Activated CD4-positive, alpha-beta T cell treated with anti-CD3 and anti-CD28 coated beads for 36 hours (primary cell): ENCODE results near the gene HOXD9. TPM values are rescaled to one million over a fixed set of nuclear protein-coding genes. Genes with fewer than 3 reads are reported as not detected.
A peak's percentile ranks its signal among the peaks of the same experiment; 100 is the strongest.

ENCODE experiments used
- ATAC-seq: fragments of 200-7000 bp; cut with Tn5 transposase; one replicate; pipeline ENCODE4 v1.10.0; 2021; ENCODE audit warnings: mild to moderate bottlenecking, moderate library complexity
- CTCF ChIA-PET: fragments of 350-600 bp; sonication (Branson Sonifier 250); formaldehyde crosslinking; loops from one replicate; lab custom pipeline; 2021; ENCODE audit warnings: antibody characterized with exemption; lab: Charles Lee
- POLR2A ChIA-PET: fragments of 350-600 bp; sonication (Branson Sonifier 250); formaldehyde crosslinking; loops from one replicate; lab custom pipeline; 2021; ENCODE audit warnings: antibody characterized with exemption, inconsistent platforms; lab: Charles Lee
- DNase-seq: peaks from one replicate; pipeline ENCODE4 v3.0.0-alpha.2; 2020
- H3K27ac Mint-ChIP-seq: one replicate; pipeline ENCODE4 v1.8.0; 2021; ENCODE audit warnings: mixed read lengths
- H3K27me3 Mint-ChIP-seq: one replicate; pipeline ENCODE4 v1.8.0; 2021; ENCODE audit warnings: mixed read lengths
- H3K36me3 Mint-ChIP-seq: one replicate; pipeline ENCODE4 v1.8.0; 2021; ENCODE audit warnings: low read depth, mixed read lengths
- H3K4me1 Mint-ChIP-seq: one replicate; pipeline ENCODE4 v1.8.0; 2021; ENCODE audit warnings: mixed read lengths
- H3K4me3 Mint-ChIP-seq: one replicate; pipeline ENCODE4 v1.8.0; 2021; ENCODE audit warnings: mild to moderate bottlenecking, moderate library complexity, mixed read lengths
- H3K9me3 Mint-ChIP-seq: one replicate; pipeline ENCODE4 v1.8.0; 2021; ENCODE audit warnings: low read depth, mixed read lengths
- intact Hi-C, 2 experiments: fragments of 100-400 bp; cut with DNase I in 1 of 2; cut with micrococcal nuclease in 1 of 2; formaldehyde crosslinking; loops; one replicate each; pipeline versions ENCODE4 v1.14.2 to v1.15.1; 2022 to 2024; cut with DNase I, micrococcal nuclease
- total RNA-seq, 2 experiments: library from RNA; stranded (reverse); gene quantifications; one replicate each; pipeline ENCODE4 v1.2.3, GENCODE V29; 2021

HOXD9 gene
- total RNA-seq, 2 experiments from 2014 or later, result not detected

- ChIA-PET POLR2A (no interaction called here), CTCF (interaction anchor here (0.6 to 2.8 kb wide), 12 partner anchors 8 to 1097 kb away, joined by 3 to 12 read pairs (median 3); no protein-coding TSS in a partner anchor)
- ATAC-seq, result no peak
- intact Hi-C loops, result loop anchor here (2.0 to 10.0 kb wide), 4 partner anchors 15 to 1787 kb away; partner anchors contain the start of genes EVX2 (in 2 of the 2), HOXD11 (in 1 of the 2) and SP9 (in 1 of the 2)
- peaks cover 4% of the 10 kb centered on the region for H3K9me3 Mint-ChIP-seq
- H3K4me1 Mint-ChIP-seq, result peaks cover 7% of the 10 kb centered on the region
- H3K4me3 Mint-ChIP-seq, result no peak overlapping the region
- H3K27ac Mint-ChIP-seq, result no peak overlapping the region
- no peaks in the 10 kb centered on the region for H3K36me3 Mint-ChIP-seq
- H3K27me3 Mint-ChIP-seq, result peaks cover 72% of the 10 kb centered on the region
- no peak for DNase-seq
Measured at GRCh38 chr2:176121190-176122051, 1.1 kb upstream of the HOXD9 start.

- intact Hi-C loops, result loop anchor here (2.0 to 10.0 kb wide), 4 partner anchors 15 to 1787 kb away; partner anchors contain the start of genes EVX2 (in 2 of the 2), HOXD11 (in 1 of the 2) and SP9 (in 1 of the 2)
- DNase-seq, result no peak
- Mint-ChIP-seq H3K36me3 (no peaks in the 10 kb centered on the region), H3K27me3 (peaks cover 70% of the 10 kb centered on the region), H3K4me1 (peaks cover 7% of the 10 kb centered on the region), H3K4me3 (peak overlapping the region; percentile 52), H3K27ac (no peak overlapping the region), H3K9me3 (peaks cover 3% of the 10 kb centered on the region)
- ChIA-PET CTCF (interaction anchor here (0.7 to 2.8 kb wide), 7 partner anchors 9 to 530 kb away, joined by 3 to 12 read pairs (median 3); no protein-coding TSS in a partner anchor), POLR2A (interaction anchor here (0.7 kb wide), 1 partner anchor 49 kb away, joined by 3 read pairs; no protein-coding TSS in a partner anchor)
- peak; percentile 26 for ATAC-seq
Measured at GRCh38 chr2:176122052-176122682, 352 bp upstream of the HOXD9 start.

GRCh38 chr2:176123411-176124109, 1.0 kb downstream of the HOXD9 start:
- ATAC-seq (no peak), DNase-seq (peak; percentile 9)
- intact Hi-C loops, result loop anchor here (2.0 to 10.0 kb wide), 4 partner anchors 17 to 1789 kb away; partner anchors contain the start of genes EVX2 (in 2 of the 2), HOXD11 (in 1 of the 2) and SP9 (in 1 of the 2)
- H3K27ac Mint-ChIP-seq, result no peak overlapping the region
- H3K4me1 Mint-ChIP-seq, result peaks cover 20% of the 10 kb centered on the region
- no peak overlapping the region for H3K4me3 Mint-ChIP-seq
- no peaks in the 10 kb centered on the region for H3K36me3 Mint-ChIP-seq
- peaks cover 73% of the 10 kb centered on the region for H3K27me3 Mint-ChIP-seq
- peaks cover 3% of the 10 kb centered on the region for H3K9me3 Mint-ChIP-seq
- POLR2A ChIA-PET, result no interaction called here
- CTCF ChIA-PET, result interaction anchor here (0.6 kb wide), 1 partner anchor 526 kb away, joined by 3 read pairs; no protein-coding TSS in a partner anchor

DNA sequence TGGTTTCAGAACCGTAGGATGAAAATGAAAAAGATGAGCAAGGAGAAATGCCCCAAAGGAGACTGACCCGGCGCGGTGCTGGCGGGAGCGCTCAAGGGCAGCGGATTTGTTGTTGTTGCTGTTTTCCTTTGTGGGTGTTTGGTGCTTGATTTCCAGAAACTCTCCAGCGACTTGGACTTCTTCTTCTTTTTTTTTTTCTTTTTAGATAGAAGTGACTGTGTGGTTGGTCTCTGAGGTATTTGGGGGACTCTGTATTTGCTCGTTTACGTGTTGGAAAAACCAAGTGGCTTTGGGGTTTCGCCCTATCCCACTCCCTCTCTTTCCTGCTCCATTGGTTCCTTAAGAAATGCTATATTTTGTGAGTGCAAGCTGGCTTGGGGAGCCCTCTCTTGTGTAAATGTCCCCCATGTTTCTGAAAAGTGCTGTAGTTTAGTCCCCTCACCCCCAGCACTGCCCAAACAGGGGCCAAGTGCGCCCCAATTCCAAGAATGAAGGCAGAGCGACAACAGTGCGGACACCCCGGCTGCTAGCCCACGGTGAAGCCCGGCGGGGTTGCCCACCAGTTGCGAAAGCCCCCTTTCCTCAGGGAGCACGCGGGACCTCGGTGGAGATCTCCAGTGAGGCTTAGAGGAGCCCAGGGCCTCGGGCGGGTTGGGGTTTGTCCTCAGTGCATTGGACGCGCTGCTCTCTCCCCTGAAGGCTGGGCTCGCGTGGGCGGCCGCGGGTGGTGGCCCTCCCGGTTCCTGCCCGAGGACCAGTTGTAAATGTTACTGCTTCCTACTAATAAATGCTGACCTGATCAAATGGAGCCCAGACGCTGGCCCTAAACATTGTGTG, 1.8 kb downstream of the HOXD9 start:
- peaks cover 22% of the 10 kb centered on the region for H3K4me1 Mint-ChIP-seq
- H3K27me3 Mint-ChIP-seq, result peaks cover 72% of the 10 kb centered on the region
- ChIA-PET POLR2A (no interaction called here), CTCF (interaction anchor here (0.6 kb wide), 1 partner anchor 526 kb away, joined by 3 read pairs; no protein-coding TSS in a partner anchor)
- no peak overlapping the region for H3K27ac Mint-ChIP-seq
- no peaks in the 10 kb centered on the region for H3K36me3 Mint-ChIP-seq
- H3K9me3 Mint-ChIP-seq, result no peaks in the 10 kb centered on the region
- no peak for ATAC-seq
- H3K4me3 Mint-ChIP-seq, result no peak overlapping the region
- intact Hi-C loops, result loop anchor here (5.0 to 10.0 kb wide), 2 partner anchors 42 to 1790 kb away; partner anchors contain the start of genes EVX2 (in 1 of the 2) and SP9 (in 1 of the 2)
- no peak for DNase-seq

DNA sequence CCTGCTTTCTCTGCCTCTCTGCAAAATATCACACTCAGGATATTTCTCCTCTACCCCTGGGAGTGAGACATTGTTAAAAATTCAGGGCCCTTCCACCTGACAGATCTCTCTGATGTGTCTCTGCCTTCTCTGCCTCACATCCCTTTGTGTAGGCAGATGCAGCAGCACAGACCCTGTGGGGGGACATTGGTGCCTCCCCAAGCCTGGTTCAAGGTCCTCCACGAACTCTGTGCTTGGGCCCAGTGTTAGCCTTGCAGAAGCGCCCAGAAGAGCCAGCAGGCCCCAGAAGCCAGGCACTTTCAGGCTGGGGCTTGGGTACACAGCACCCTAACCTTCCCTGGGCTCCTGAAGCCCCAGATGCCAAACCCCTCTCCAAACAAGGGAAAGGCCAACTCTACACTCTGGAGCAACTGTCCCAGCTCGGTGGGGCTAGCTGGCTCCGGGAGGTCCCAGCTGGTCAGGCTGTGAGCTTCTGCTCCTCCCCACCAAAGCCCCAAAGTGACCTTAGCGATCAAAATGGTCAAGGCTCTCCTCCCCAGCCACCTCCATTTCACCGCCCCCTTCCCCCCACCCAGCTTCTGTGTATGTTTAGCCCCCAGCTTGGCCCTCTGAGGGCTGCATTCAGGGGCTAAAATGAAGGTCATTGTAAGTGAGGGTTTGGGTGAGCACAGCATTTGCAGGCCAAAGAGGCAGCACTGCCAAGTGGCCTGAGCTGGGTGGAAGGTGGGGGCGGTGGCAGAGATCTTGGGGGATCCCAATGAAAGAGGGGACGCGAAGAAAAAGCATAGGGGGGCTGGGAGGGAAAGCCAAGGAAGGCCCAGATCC, 2.6 kb downstream of the HOXD9 start:
- Mint-ChIP-seq H3K27me3 (peaks cover 65% of the 10 kb centered on the region), H3K9me3 (no peaks in the 10 kb centered on the region), H3K36me3 (no peaks in the 10 kb centered on the region), H3K4me3 (no peak overlapping the region), H3K27ac (no peak overlapping the region), H3K4me1 (peaks cover 22% of the 10 kb centered on the region)
- intact Hi-C loops, result loop anchor here (5.0 to 10.0 kb wide), 6 partner anchors 37 to 1790 kb away; partner anchors contain the start of genes EVX2 (in 1 of the 2) and SP9 (in 1 of the 2)
- ChIA-PET CTCF (interaction anchor here (1.1 to 4.2 kb wide), 8 partner anchors 9 to 727 kb away, joined by 3 to 68 read pairs (median 14); no protein-coding TSS in a partner anchor), POLR2A (no interaction called here)
- DNase-seq (no peak), ATAC-seq (no peak)

DNA sequence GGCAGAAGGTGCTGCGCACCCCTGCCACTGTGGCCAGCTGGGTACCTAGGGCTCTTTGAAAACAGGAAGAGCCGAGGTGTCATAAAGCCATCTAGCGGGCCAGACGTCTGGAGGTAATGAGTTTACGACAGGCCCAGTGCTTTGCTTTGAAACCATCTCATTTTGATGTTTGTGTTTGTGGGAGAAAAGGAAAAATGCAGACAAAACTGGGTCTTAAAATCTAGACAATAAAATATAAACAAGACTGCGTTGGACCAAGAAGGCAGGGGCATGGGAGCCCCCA, 3.2 kb downstream of the HOXD9 start:
- intact Hi-C loops, result loop anchor here (2.0 to 10.0 kb wide), 7 partner anchors 37 to 1791 kb away; partner anchors contain the start of gene SP9 (in 1 of the 2)
- H3K4me3 Mint-ChIP-seq, result no peak overlapping the region
- no peaks in the 10 kb centered on the region for H3K36me3 Mint-ChIP-seq
- ATAC-seq, result no peak
- H3K4me1 Mint-ChIP-seq, result peaks cover 24% of the 10 kb centered on the region
- POLR2A ChIA-PET, result no interaction called here
- H3K9me3 Mint-ChIP-seq, result no peaks in the 10 kb centered on the region
- peaks cover 61% of the 10 kb centered on the region for H3K27me3 Mint-ChIP-seq
- H3K27ac Mint-ChIP-seq, result no peak overlapping the region
- DNase-seq, result no peak
- CTCF ChIA-PET, result interaction anchor here (1.1 to 4.2 kb wide), 8 partner anchors 8 to 727 kb away, joined by 3 to 68 read pairs (median 14); no protein-coding TSS in a partner anchor

DNA sequence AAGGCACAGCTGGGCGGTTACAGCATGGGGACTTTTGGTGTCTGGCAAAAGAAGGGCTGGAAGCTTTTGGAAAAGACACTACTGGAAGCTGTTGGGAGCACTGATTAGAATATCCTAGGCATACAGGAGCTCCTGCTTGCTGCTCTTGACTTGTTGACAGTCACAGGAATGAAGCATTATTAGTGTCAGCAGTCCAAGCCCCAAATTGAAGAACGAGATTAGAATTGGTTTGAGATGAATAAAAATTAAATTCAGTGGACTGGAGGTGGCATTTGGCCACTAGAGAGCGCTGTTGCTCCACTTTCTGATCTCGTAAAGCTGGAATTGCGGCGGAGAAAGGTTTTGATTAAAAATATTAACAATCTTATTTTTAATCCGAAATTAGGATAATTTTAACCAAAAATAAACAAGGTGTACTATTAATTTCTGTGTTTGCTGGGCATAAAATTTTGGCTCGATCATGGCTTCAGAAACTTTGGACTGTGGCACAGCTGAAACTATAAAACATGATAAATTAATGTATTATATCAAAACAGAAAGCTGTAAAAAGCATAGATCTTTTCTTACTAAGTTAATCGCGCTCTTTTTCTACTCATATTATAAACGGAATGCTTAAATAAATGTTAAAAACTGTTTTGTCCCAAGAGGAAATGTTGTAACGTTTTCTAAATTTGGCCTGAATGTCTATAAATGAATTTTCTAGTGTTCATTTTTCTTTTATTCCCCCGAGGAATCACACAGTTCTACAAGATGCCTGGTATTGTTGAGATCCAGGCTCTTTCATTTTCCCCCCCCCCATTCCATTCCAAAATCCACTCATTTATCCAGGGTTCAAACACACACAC, 4.6 kb downstream of the HOXD9 start:
- POLR2A ChIA-PET, result no interaction called here
- H3K4me1 Mint-ChIP-seq, result peaks cover 31% of the 10 kb centered on the region
- CTCF ChIA-PET, result interaction anchor here (0.6 to 4.2 kb wide), 54 partner anchors 9 to 1169 kb away, joined by 3 to 68 read pairs (median 4); partner anchors contain the start of gene HOXD4
- H3K27ac Mint-ChIP-seq, result no peak overlapping the region
- intact Hi-C loops, result loop anchor here (1.0 to 10.0 kb wide), 13 partner anchors 35 to 1792 kb away; partner anchors contain the start of gene SP9 (in 1 of the 2)
- DNase-seq (peak; percentile 81), ATAC-seq (no peak)
- peaks cover 67% of the 10 kb centered on the region for H3K27me3 Mint-ChIP-seq
- no peaks in the 10 kb centered on the region for H3K36me3 Mint-ChIP-seq
- H3K9me3 Mint-ChIP-seq, result no peaks in the 10 kb centered on the region
- no peak overlapping the region for H3K4me3 Mint-ChIP-seq

GRCh38 chr2:176127774-176128072, 5.2 kb downstream of the HOXD9 start:
- ChIA-PET CTCF (interaction anchor here (0.7 to 4.2 kb wide), 30 partner anchors 8 to 1168 kb away, joined by 3 to 68 read pairs (median 6); no protein-coding TSS in a partner anchor), POLR2A (no interaction called here)
- Mint-ChIP-seq H3K4me3 (peak overlapping the region; percentile 9), H3K4me1 (peaks cover 31% of the 10 kb centered on the region), H3K9me3 (no peaks in the 10 kb centered on the region), H3K36me3 (no peaks in the 10 kb centered on the region), H3K27me3 (peaks cover 69% of the 10 kb centered on the region), H3K27ac (no peak overlapping the region)
- ATAC-seq (no peak), DNase-seq (no peak)
- intact Hi-C loops, result loop anchor here (1.0 to 10.0 kb wide), 13 partner anchors 35 to 1793 kb away; partner anchors contain the start of gene SP9 (in 1 of the 2)
